H1 (cell line): ENCODE results near the gene GIPC2. TPM values are rescaled to one million over a fixed set of nuclear protein-coding genes. Genes with fewer than 3 reads are reported as not detected.
A peak's percentile ranks its signal among the peaks of the same experiment; 100 is the strongest.

ENCODE experiments used
- CBX5 ChIP-seq: fragments of 300-800, 300-1000 bp; sonication (generic); IDR thresholded peaks from 2 replicates; pipeline ENCODE4 v1.7.1; 2016; ENCODE audit warnings: antibody characterized with exemption, low read length, low read depth
- CHD1 ChIP-seq: IDR thresholded peaks from 2 replicates; pipeline ENCODE4 v1.6.1; 2012; ENCODE audit warnings: low read depth, low read length, improper control_type of control experiment
- CHD7 ChIP-seq: fragments of 300-600 bp; sonication (generic); IDR thresholded peaks from 2 replicates; pipeline ENCODE4 v1.7.1; 2012; ENCODE audit warnings: low read length, moderate library complexity, mild to moderate bottlenecking, inconsistent platforms; ENCODE audit not compliant: insufficient replicate concordance
- NANOG ChIP-seq: IDR thresholded peaks from 2 replicates; pipeline ENCODE4 v1.6.1; 2011; ENCODE audit warnings: low read length, low read depth, mild to moderate bottlenecking, inconsistent platforms; ENCODE audit not compliant: insufficient read depth, poor library complexity, severe bottlenecking
- POLR2A ChIP-seq, 2 experiments: IDR thresholded peaks; 1 replicate in 1 of 2; 2 replicates in 1 of 2; pipeline ENCODE4 v1.6.1; 2011; ENCODE audit warnings: low read depth in 2 of 2, low read length in 2 of 2, mild to moderate bottlenecking in 2 of 2; ENCODE audit errors: control extremely low read depth in 1 of 2
- TEAD4 ChIP-seq: IDR thresholded peaks from 2 replicates; pipeline ENCODE4 v1.6.1; 2012; ENCODE audit warnings: low read depth, low read length, inconsistent platforms, mixed read lengths
- polyA plus RNA-seq, 7 experiments: library from polyadenylated mRNA; depleted of rRNA in 3 of 7; stranded (reverse) in 5 of 7; unstranded in 2 of 7; fragments of >200 nt in 5 of 7; fragments of 200-250 nt in 2 of 7; gene quantifications; 1 replicate in 5 of 7; 2 replicates in 1 of 7; 4 replicates in 1 of 7; pipeline versions ENCODE4 v1.2.1 to v1.2.3, GENCODE V29; 2011 to 2013; ENCODE audit warnings: missing spikeins in 2 of 7, mixed read lengths in 2 of 7
- total RNA-seq: library from RNA; stranded (reverse); fragmentation: NEBNext Ultra II Directional; extraction: Animal tissue kit (Norgen Biotek cat#: 25700); gene quantifications from 2 replicates; pipeline ENCODE4 v1.2.1, GENCODE V29; 2021

GIPC2 gene
- total and polyA plus RNA-seq, 2 of the 8 experiments (the other 6 are each of a cell fraction or from before 2014, with no cell fraction given): 0.29 to 0.69 TPM

- TF ChIP-seq CHD7 (no peak), CHD1 (no peak), POLR2A (IDR thresholded peaks at IDR 0.05; ENCODE audit: control extremely low read depth in 1 of 2, low read depth in 2 of 2, low read length in 2 of 2) (no peak), TEAD4 (0 out of 2 replicates have a peak, but pooled peaks have one; percentile 16), NANOG (no peak), CBX5 (no peak)
Observed at GRCh38 chr1:78101514-78101913, 55.7 kb downstream of the GIPC2 start (continued).
